ENCODE data around the gene PPP3R2. TPM values are rescaled to one million over a fixed set of nuclear protein-coding genes. Genes with fewer than 3 reads are reported as not detected.

Gene PPP3R2
- total and polyA plus RNA-seq, 10 of the 15 experiments (the other 5 are each of a cell fraction or from before 2014, with no cell fraction given) = not detected

DNA sequence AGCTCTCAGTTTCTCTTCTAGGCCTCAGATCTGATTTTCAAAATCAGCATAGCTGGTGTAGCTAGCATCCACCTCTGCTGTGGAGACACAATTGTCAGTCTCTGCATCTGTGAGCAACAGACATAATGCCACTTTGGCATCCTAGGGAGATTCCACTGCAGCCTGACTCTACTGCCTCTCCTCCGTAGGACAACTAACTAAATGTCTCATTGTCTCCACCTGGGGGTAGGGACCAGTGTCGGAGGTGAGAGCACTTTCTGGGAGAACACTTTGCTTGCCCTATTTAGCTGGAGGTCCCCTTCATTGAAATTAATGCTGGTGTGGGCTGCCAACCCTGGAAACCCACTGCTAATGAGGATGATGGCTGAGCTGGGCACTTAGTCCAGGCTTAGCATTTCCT is 1.4 kb downstream of the PPP3R2 start:
- no peak overlapping the region for H3K4me3 ChIP-seq
- no peak for DNase-seq (ENCODE audit: low read depth, low spot score)
- no peaks in the 10 kb centered on the region for H3K36me3 ChIP-seq (ENCODE audit: control insufficient read depth in 2 of 2, insufficient read depth in 2 of 2, low read length in 1 of 2)
- H3K4me1 ChIP-seq (ENCODE audit: control insufficient read depth, insufficient read depth, low read length) = no peaks in the 10 kb centered on the region
- ChIA-PET CTCF (interaction anchor here (1.6 to 1.9 kb wide), 2 partner anchors 8 to 13 kb away, joined by 5 to 6 read pairs; no protein-coding TSS in a partner anchor), RAD21 (ENCODE audit: unreplicated experiment) (no interaction called here), SMC1A (ENCODE audit: uncharacterized antibody, unreplicated experiment) (interaction anchor here (1.1 kb wide), 1 partner anchor 8 kb away, joined by 4 read pairs; no protein-coding TSS in a partner anchor), POLR2A (no interaction called here)
- H3K9ac ChIP-seq (ENCODE audit: control insufficient read depth, insufficient read depth, low read length) = no peak overlapping the region
- no peak overlapping the region for H3K27ac ChIP-seq (ENCODE audit: control insufficient read depth, insufficient read depth)
- no peaks in the 10 kb centered on the region for H3K9me3 ChIP-seq (replicated peaks; ENCODE audit: control insufficient read depth, insufficient read depth, low read length)
- BruUV-seq (replicated peaks) = no TSS peak
- H3K4me2 ChIP-seq (ENCODE audit: control insufficient read depth, insufficient read depth) = no peak overlapping the region
- no peak for TF ChIP-seq POLR2AphosphoS2 (IDR thresholded peaks at IDR 0.05; ENCODE audit: low read depth, low read length)
- TF ChIP-seq, protein P1, sequence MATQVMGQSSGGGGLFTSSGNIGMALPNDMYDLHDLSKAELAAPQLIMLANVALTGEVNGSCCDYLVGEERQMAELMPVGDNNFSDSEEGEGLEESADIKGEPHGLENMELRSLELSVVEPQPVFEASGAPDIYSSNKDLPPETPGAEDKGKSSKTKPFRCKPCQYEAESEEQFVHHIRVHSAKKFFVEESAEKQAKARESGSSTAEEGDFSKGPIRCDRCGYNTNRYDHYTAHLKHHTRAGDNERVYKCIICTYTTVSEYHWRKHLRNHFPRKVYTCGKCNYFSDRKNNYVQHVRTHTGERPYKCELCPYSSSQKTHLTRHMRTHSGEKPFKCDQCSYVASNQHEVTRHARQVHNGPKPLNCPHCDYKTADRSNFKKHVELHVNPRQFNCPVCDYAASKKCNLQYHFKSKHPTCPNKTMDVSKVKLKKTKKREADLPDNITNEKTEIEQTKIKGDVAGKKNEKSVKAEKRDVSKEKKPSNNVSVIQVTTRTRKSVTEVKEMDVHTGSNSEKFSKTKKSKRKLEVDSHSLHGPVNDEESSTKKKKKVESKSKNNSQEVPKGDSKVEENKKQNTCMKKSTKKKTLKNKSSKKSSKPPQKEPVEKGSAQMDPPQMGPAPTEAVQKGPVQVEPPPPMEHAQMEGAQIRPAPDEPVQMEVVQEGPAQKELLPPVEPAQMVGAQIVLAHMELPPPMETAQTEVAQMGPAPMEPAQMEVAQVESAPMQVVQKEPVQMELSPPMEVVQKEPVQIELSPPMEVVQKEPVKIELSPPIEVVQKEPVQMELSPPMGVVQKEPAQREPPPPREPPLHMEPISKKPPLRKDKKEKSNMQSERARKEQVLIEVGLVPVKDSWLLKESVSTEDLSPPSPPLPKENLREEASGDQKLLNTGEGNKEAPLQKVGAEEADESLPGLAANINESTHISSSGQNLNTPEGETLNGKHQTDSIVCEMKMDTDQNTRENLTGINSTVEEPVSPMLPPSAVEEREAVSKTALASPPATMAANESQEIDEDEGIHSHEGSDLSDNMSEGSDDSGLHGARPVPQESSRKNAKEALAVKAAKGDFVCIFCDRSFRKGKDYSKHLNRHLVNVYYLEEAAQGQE (IDR thresholded peaks at IDR 0.05; ENCODE audit: low read depth, low read length) = no peak
- TF ChIP-seq, protein P2, sequence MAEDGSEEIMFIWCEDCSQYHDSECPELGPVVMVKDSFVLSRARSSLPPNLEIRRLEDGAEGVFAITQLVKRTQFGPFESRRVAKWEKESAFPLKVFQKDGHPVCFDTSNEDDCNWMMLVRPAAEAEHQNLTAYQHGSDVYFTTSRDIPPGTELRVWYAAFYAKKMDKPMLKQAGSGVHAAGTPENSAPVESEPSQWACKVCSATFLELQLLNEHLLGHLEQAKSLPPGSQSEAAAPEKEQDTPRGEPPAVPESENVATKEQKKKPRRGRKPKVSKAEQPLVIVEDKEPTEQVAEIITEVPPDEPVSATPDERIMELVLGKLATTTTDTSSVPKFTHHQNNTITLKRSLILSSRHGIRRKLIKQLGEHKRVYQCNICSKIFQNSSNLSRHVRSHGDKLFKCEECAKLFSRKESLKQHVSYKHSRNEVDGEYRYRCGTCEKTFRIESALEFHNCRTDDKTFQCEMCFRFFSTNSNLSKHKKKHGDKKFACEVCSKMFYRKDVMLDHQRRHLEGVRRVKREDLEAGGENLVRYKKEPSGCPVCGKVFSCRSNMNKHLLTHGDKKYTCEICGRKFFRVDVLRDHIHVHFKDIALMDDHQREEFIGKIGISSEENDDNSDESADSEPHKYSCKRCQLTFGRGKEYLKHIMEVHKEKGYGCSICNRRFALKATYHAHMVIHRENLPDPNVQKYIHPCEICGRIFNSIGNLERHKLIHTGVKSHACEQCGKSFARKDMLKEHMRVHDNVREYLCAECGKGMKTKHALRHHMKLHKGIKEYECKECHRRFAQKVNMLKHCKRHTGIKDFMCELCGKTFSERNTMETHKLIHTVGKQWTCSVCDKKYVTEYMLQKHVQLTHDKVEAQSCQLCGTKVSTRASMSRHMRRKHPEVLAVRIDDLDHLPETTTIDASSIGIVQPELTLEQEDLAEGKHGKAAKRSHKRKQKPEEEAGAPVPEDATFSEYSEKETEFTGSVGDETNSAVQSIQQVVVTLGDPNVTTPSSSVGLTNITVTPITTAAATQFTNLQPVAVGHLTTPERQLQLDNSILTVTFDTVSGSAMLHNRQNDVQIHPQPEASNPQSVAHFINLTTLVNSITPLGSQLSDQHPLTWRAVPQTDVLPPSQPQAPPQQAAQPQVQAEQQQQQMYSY (CRISPR knock-in tag; IDR thresholded peaks at IDR 0.05) = no peak
- TF ChIP-seq, protein P3, sequence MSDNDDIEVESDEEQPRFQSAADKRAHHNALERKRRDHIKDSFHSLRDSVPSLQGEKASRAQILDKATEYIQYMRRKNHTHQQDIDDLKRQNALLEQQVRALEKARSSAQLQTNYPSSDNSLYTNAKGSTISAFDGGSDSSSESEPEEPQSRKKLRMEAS (IDR thresholded peaks at IDR 0.05; ENCODE audit: low read depth, low read length) = no peak
- TF ChIP-seq RAD21 (IDR thresholded peaks at IDR 0.05; ENCODE audit: insufficient read depth, low read depth, low read length) = no peak
- no peaks in the 10 kb centered on the region for H4K20me1 ChIP-seq (ENCODE audit: control insufficient read depth, insufficient read depth)
- in situ Hi-C loops (cut with MboI) = no loop called here
- ATAC-seq = no peak
- H3K79me2 ChIP-seq (ENCODE audit: control insufficient read depth, insufficient read depth, low read length) = no peaks in the 10 kb centered on the region
- intact Hi-C loops (cut with micrococcal nuclease; ENCODE audit: unreplicated experiment) = no loop called here
- H3K27me3 ChIP-seq (replicated peaks in 1 of 2; ENCODE audit: control insufficient read depth in 2 of 2, insufficient read depth in 2 of 2, low read length in 1 of 2) = peaks cover 0 to 3% of the 10 kb centered on the region in 2 experiments; a peak in 1 of 4 replicates
- no peak for FAIRE-seq
- WGBS (ENCODE audit: insufficient coverage, insufficient replicate concordance, low lambda C conversion rate, missing lambda C conversion rate) = 0% methylated on average over 2 of the region's 2 CpGs
- H2AFZ ChIP-seq (ENCODE audit: control insufficient read depth, low read depth, low read length) = no peak overlapping the region
